Calu3 (cell line): ENCODE data around the gene ABCA6. TPM values are rescaled to one million over a fixed set of nuclear protein-coding genes. Genes with fewer than 3 reads are reported as not detected.

Experiments used
- BruUV-seq: library from RNA; stranded (reverse); fragments of 400-500 nt; replicated peaks from 2 replicates; lab custom pipeline; 2021; lab: Mats Ljungman, UMichigan
- CTCF ChIA-PET: fragments of 300-600 bp; sonication (Branson Sonifier 250); formaldehyde crosslinking; loops from one replicate; lab custom pipeline; 2022; ENCODE audit warnings: antibody characterized with exemption; lab: Charles Lee
- DNase-seq: peaks from one replicate; pipeline ENCODE4 v3.0.0; 2022
- H3K27ac Mint-ChIP-seq: one replicate; pipeline ENCODE4 v1.8.0; 2022; ENCODE audit warnings: mixed read lengths; ENCODE audit not compliant: unreplicated experiment
- H3K27me3 Mint-ChIP-seq: one replicate; pipeline ENCODE4 v1.8.0; 2022; ENCODE audit warnings: mixed read lengths; ENCODE audit not compliant: unreplicated experiment
- H3K36me3 Mint-ChIP-seq: one replicate; pipeline ENCODE4 v1.8.0; 2022; ENCODE audit warnings: mild to moderate bottlenecking, moderate library complexity, mixed read lengths; ENCODE audit not compliant: insufficient read depth, unreplicated experiment
- H3K4me1 Mint-ChIP-seq: one replicate; pipeline ENCODE4 v1.8.0; 2022; ENCODE audit warnings: mild to moderate bottlenecking, low read depth, mixed read lengths; ENCODE audit not compliant: unreplicated experiment
- H3K4me3 Mint-ChIP-seq: one replicate; pipeline ENCODE4 v1.8.0; 2022; ENCODE audit warnings: mild to moderate bottlenecking, low read depth, moderate library complexity, mixed read lengths; ENCODE audit not compliant: unreplicated experiment
- H3K9me3 Mint-ChIP-seq: one replicate; pipeline ENCODE4 v1.8.0; 2022; ENCODE audit warnings: low read depth, mixed read lengths; ENCODE audit not compliant: unreplicated experiment
- CTCF ChIP-seq: fragments of 200-600 bp; IDR thresholded peaks from one replicate; pipeline ENCODE4 v1.8.0; 2022; ENCODE audit warnings: antibody characterized with exemption; ENCODE audit not compliant: unreplicated experiment
- intact Hi-C: fragments of 100-400 bp; cut with micrococcal nuclease; formaldehyde crosslinking; loops from one replicate; pipeline ENCODE4 v1.10.0; 2022; ENCODE audit not compliant: unreplicated experiment
- total RNA-seq: library from RNA; stranded (reverse); gene quantifications from 2 replicates; pipeline ENCODE4 v1.2.3, GENCODE V29; 2022

The ABCA6 gene
- total RNA-seq, 1 experiment from 2014 or later, result not detected

GRCh38 chr17:69044371-69044770 is 97.3 kb downstream of the ABCA6 start:
- no peak for TF ChIP-seq CTCF
- H3K9me3 Mint-ChIP-seq, result peaks cover 2% of the 10 kb centered on the region
- H3K4me1 Mint-ChIP-seq, result peaks cover 21% of the 10 kb centered on the region
- H3K4me3 Mint-ChIP-seq, result no peak overlapping the region
- H3K36me3 Mint-ChIP-seq, result no peaks in the 10 kb centered on the region
- intact Hi-C loops, result no loop called here
- H3K27ac Mint-ChIP-seq, result no peak overlapping the region
- no peak for DNase-seq
- no TSS peak for BruUV-seq
- CTCF ChIA-PET, result no interaction called here
- no peaks in the 10 kb centered on the region for H3K27me3 Mint-ChIP-seq

- Mint-ChIP-seq H3K27ac (no peak overlapping the region), H3K4me1 (peaks cover 21% of the 10 kb centered on the region), H3K27me3 (no peaks in the 10 kb centered on the region), H3K4me3 (no peak overlapping the region), H3K9me3 (peaks cover 2% of the 10 kb centered on the region), H3K36me3 (no peaks in the 10 kb centered on the region)
- intact Hi-C loops, result no loop called here
- TF ChIP-seq CTCF, result no peak
- DNase-seq, result no peak
- CTCF ChIA-PET, result no interaction called here
- no TSS peak for BruUV-seq
These were observed 98.5 kb downstream of the ABCA6 start for GRCh38 chr17:69043098-69043734.

- Mint-ChIP-seq H3K27ac (no peak overlapping the region), H3K4me1 (peaks cover 12% of the 10 kb centered on the region), H3K9me3 (peaks cover 5% of the 10 kb centered on the region), H3K27me3 (no peaks in the 10 kb centered on the region), H3K36me3 (no peaks in the 10 kb centered on the region), H3K4me3 (no peak overlapping the region)
- CTCF ChIA-PET, result no interaction called here
- BruUV-seq, result no TSS peak
- intact Hi-C loops, result no loop called here
- no peak for TF ChIP-seq CTCF
- DNase-seq, result no peak
These were observed 99.4 kb downstream of the ABCA6 start for GRCh38 chr17:69042308-69042707.

- intact Hi-C loops, result no loop called here
- CTCF ChIA-PET, result no interaction called here
- Mint-ChIP-seq H3K9me3 (peaks cover 7% of the 10 kb centered on the region), H3K4me1 (no peaks in the 10 kb centered on the region), H3K27ac (no peak overlapping the region), H3K27me3 (no peaks in the 10 kb centered on the region), H3K4me3 (no peak overlapping the region), H3K36me3 (no peaks in the 10 kb centered on the region)
- BruUV-seq, result no TSS peak
- no peak for TF ChIP-seq CTCF
- no peak for DNase-seq
These were observed 109.9 kb downstream of the ABCA6 start for GRCh38 chr17:69031839-69032238.
